HepG2 (cell line): ENCODE measurements around the gene DPH7. TPM values are rescaled to one million over a fixed set of nuclear protein-coding genes. Genes with fewer than 3 reads are reported as not detected.

ENCODE experiments used
- AKNA ChIP-seq: sonication (generic); formaldehyde crosslinking; IDR thresholded peaks from 2 replicates; pipeline ENCODE4 v1.4.0; 2020; ENCODE audit warnings: missing genetic modification reagents, borderline replicate concordance
- ARID3A ChIP-seq: IDR thresholded peaks from 2 replicates; pipeline ENCODE4 v1.6.1; 2012; ENCODE audit warnings: low read depth, low read length, improper control_type of control experiment
- GATAD2A ChIP-seq: IDR thresholded peaks from 2 replicates; pipeline ENCODE4 v1.6.1; 2016
- MATR3 ChIP-seq: sonication (generic); formaldehyde crosslinking; IDR thresholded peaks from 2 replicates; pipeline ENCODE4 v1.4.0; 2020; ENCODE audit warnings: missing genetic modification reagents
- NCOA1 ChIP-seq: sonication (generic); formaldehyde crosslinking; IDR thresholded peaks from 2 replicates; pipeline ENCODE4 v1.9.0; 2021; ENCODE audit warnings: missing genetic modification reagents
- UBTF ChIP-seq: sonication (generic); formaldehyde crosslinking; IDR thresholded peaks from 2 replicates; pipeline ENCODE4 v1.4.0; 2020; ENCODE audit warnings: mild to moderate bottlenecking, missing genetic modification reagents
- ZFX ChIP-seq: sonication (generic); formaldehyde crosslinking; IDR thresholded peaks from 2 replicates; pipeline ENCODE4 v1.4.0; 2020; ENCODE audit warnings: mild to moderate bottlenecking, low read depth, missing genetic modification reagents, moderate library complexity
- ZNF674 ChIP-seq: sonication (generic); formaldehyde crosslinking; IDR thresholded peaks from 2 replicates; pipeline ENCODE4 v1.5.0; 2020; ENCODE audit warnings: low read depth, mild to moderate bottlenecking, missing genetic modification reagents
- ZNF737 ChIP-seq: sonication (generic); formaldehyde crosslinking; IDR thresholded peaks from 2 replicates; pipeline ENCODE4 v1.5.0; 2020; ENCODE audit warnings: missing genetic modification reagents, mild to moderate bottlenecking, borderline replicate concordance
- ZNF816 ChIP-seq: sonication (generic); formaldehyde crosslinking; IDR thresholded peaks from 2 replicates; pipeline ENCODE4 v1.8.0; 2022; ENCODE audit warnings: missing genetic modification reagents, mild to moderate bottlenecking, borderline replicate concordance
- ZXDC ChIP-seq: sonication (generic); formaldehyde crosslinking; IDR thresholded peaks from 2 replicates; pipeline ENCODE4 v1.5.0; 2020; ENCODE audit warnings: mild to moderate bottlenecking, missing genetic modification reagents
- polyA plus RNA-seq, 8 experiments: library from polyadenylated mRNA; depleted of rRNA in 3 of 8; stranded (reverse) in 7 of 8; unstranded in 1 of 8; fragments of >200 nt; fragmentation: Illumina TruSeq in 4 of 8; extraction: Trizol in 4 of 8; gene quantifications; 2 replicates each; pipeline versions ENCODE4 v1.2.1 to v1.2.3, GENCODE V29; 2011 to 2016; ENCODE audit warnings: low read depth in 4 of 8, missing spikeins in 1 of 8, mixed read lengths in 1 of 8; ENCODE audit not compliant: insufficient read depth in 1 of 8
- total RNA-seq, 5 experiments: library from RNA; depleted of rRNA; stranded (reverse); fragments of >200 nt; fragmentation: Illumina TruSeq; extraction: Trizol; gene quantifications; 2 replicates each; pipeline ENCODE4 v1.2.3, GENCODE V29; 2016; ENCODE audit warnings: low read depth in 1 of 5

DPH7 gene
- total and polyA plus RNA-seq, 2 of the 13 experiments (the other 11 are each of a cell fraction or from before 2014, with no cell fraction given), result 27.6 to 31.6 TPM

GRCh38 chr9:137589441-137590122, 10.9 kb upstream of the DPH7 start (continued):
- TF ChIP-seq ARID3A, result no peak
- no peak for TF ChIP-seq GATAD2A
- 0 out of 2 replicates have a peak, but pooled peaks have one; percentile 51 for TF ChIP-seq ZXDC (CRISPR knock-in tag)
- peak; percentile 92 for TF ChIP-seq UBTF (CRISPR knock-in tag)
- no peak for TF ChIP-seq NCOA1 (CRISPR knock-in tag)
- no peak for TF ChIP-seq AKNA (CRISPR knock-in tag)
- TF ChIP-seq MATR3 (CRISPR knock-in tag), result no peak
- TF ChIP-seq ZNF674, result no peak
- TF ChIP-seq ZNF816 (CRISPR knock-in tag), result no peak
- TF ChIP-seq ZFX (CRISPR knock-in tag), result peak; percentile 74
- 0 out of 2 replicates have a peak, but pooled peaks have one; percentile 47 for TF ChIP-seq ZNF737 (CRISPR knock-in tag)
